Panc1 (cell line): Measurements from ENCODE around the gene NUDT2. TPM values are rescaled to one million over a fixed set of nuclear protein-coding genes. Genes with fewer than 3 reads are reported as not detected.
"Not testable (repeated sequence)": the region's sequence is repeated elsewhere in the genome, so short reads cannot be mapped to it uniquely, and the experiment has no call there.

ENCODE experiments used
- ATAC-seq: fragments of 200-7000 bp; cut with Tn5 transposase; 2 replicates; pipeline ENCODE4 v1.9.1; 2020; ENCODE audit warnings: mild to moderate bottlenecking, moderate library complexity
- BruUV-seq: library from RNA; stranded (reverse); fragments of 400-500 nt; replicated peaks from 2 replicates; lab custom pipeline; 2021; lab: Mats Ljungman, UMichigan
- CTCF ChIA-PET: fragments of 300-600 bp; sonication (Branson Sonifier 250); formaldehyde crosslinking; loops from one replicate; lab custom pipeline; 2022; ENCODE audit warnings: antibody characterized with exemption; lab: Charles Lee
- POLR2A ChIA-PET: fragments of 300-600 bp; sonication (Branson Sonifier 250); formaldehyde crosslinking; loops from one replicate; lab custom pipeline; 2022; ENCODE audit warnings: antibody characterized with exemption; lab: Charles Lee
- DNase-seq: peaks from one replicate; pipeline ENCODE4 v3.0.0-alpha.2; 2010; ENCODE audit warnings: low read depth, low spot score
- H3K27ac ChIP-seq: 2 replicates; pipeline ENCODE4 v1.5.1; 2011; ENCODE audit warnings: mild to moderate bottlenecking, low read length, inconsistent platforms
- H3K27me3 ChIP-seq: fragments of 200-500 bp; sonication (Bioruptor generic); 2 replicates; pipeline ENCODE4 v1.6.0; 2014; ENCODE audit warnings: low read length, inconsistent platforms; ENCODE audit not compliant: control insufficient read depth, insufficient read depth
- H3K36me3 ChIP-seq: fragments of 200-500 bp; sonication (Bioruptor generic); 2 replicates; pipeline ENCODE4 v1.5.1; 2014; ENCODE audit warnings: inconsistent platforms, mild to moderate bottlenecking, low read length, moderate library complexity; ENCODE audit not compliant: control insufficient read depth, insufficient read depth
- H3K4me1 ChIP-seq: 2 replicates; pipeline ENCODE4 v1.5.1; 2011; ENCODE audit warnings: inconsistent platforms, mild to moderate bottlenecking, low read length, moderate library complexity; ENCODE audit not compliant: control insufficient read depth, insufficient read depth
- H3K4me3 ChIP-seq, 2 experiments: 2 replicates each; pipeline ENCODE4 v1.5.1; 2011 to 2012; ENCODE audit warnings: low read depth in 2 of 2, low read length in 2 of 2, mild to moderate bottlenecking in 2 of 2, inconsistent platforms in 1 of 2, moderate library complexity in 1 of 2
- H3K9me3 ChIP-seq: fragments of 200-500 bp; sonication (Bioruptor generic); 2 replicates; pipeline ENCODE4 v1.5.1; 2014; ENCODE audit warnings: low read depth, mild to moderate bottlenecking, inconsistent platforms, low read length, moderate library complexity; ENCODE audit not compliant: control insufficient read depth, insufficient read depth
- CTCF ChIP-seq: fragments of 450-650 bp; IDR thresholded peaks from 2 replicates; pipeline ENCODE4 v1.5.1; 2017; ENCODE audit warnings: mild to moderate bottlenecking
- POLR2AphosphoS5 ChIP-seq: IDR thresholded peaks from 2 replicates; pipeline ENCODE4 v1.6.1; 2012; ENCODE audit warnings: mild to moderate bottlenecking, low read depth, low read length, moderate library complexity
- REST ChIP-seq, 2 experiments: IDR thresholded peaks; 2 replicates each; pipeline ENCODE4 v1.6.1; 2011 to 2012; ENCODE audit warnings: low read depth in 2 of 2, control low read depth in 1 of 2, low read length in 1 of 2, mild to moderate bottlenecking in 1 of 2, moderate library complexity in 1 of 2; ENCODE audit not compliant: insufficient read depth in 1 of 2
- SIN3A ChIP-seq: IDR thresholded peaks from 2 replicates; pipeline ENCODE4 v1.6.1; 2012; ENCODE audit warnings: low read depth, mild to moderate bottlenecking, low read length, moderate library complexity, borderline replicate concordance; ENCODE audit not compliant: insufficient read depth
- TCF7L2 ChIP-seq: IDR thresholded peaks from 2 replicates; pipeline ENCODE4 v1.6.1; 2011; ENCODE audit warnings: mild to moderate bottlenecking, low read depth, low read length, inconsistent platforms
- in situ Hi-C: cut with HindIII; loops from 2 replicates; pipeline ENCODE4 v1.10.0; 2016; ENCODE audit warnings: low sequenced_read_pairs, low pct_unique_long_range_greater_than_20kb
- intact Hi-C: fragments of 100-400 bp; cut with micrococcal nuclease; formaldehyde crosslinking; loops from one replicate; pipeline ENCODE4 v1.10.0; 2022; ENCODE audit not compliant: unreplicated experiment
- total RNA-seq: library from RNA; stranded (reverse); gene quantifications from one replicate; pipeline ENCODE4 v1.2.1, GENCODE V29; 2021; ENCODE audit not compliant: unreplicated experiment

Gene NUDT2
- total RNA-seq, 1 experiment from 2014 or later, result 36.2 TPM

DNA sequence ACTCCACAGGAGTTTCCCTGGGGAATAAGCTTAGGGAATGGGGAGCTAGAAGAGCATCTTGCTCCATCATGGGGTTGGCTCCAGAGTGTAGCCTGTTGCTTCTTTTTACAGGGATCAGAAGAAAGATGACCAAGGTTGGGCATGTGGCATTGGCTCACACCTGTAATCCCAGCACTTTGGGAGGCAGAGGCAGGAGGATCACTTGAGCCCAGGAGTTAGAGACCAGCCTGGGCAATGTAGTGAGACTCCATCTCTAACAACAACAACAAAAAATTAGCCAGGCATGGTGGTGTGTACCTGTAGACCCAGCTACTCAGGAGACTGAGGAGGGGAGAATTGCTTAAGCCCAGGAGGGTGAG is 18.4 kb downstream of the NUDT2 start:
- in situ Hi-C loops (no loop called here), intact Hi-C loops (no loop called here)
- TF ChIP-seq CTCF (no peak), SIN3A (no peak), TCF7L2 (no peak), POLR2AphosphoS5 (no peak), REST (IDR thresholded peaks at IDR 0.05; ENCODE audit: insufficient read depth in 1 of 2, low read depth in 2 of 2, low read length in 1 of 2) (no peak)
- Histone ChIP-seq H3K36me3 (no peaks in the 10 kb centered on the region), H3K4me3 (no peak overlapping the region), H3K27me3 (no peaks in the 10 kb centered on the region), H3K4me1 (no peaks in the 10 kb centered on the region), H3K27ac (no peak overlapping the region), H3K9me3 (no peaks in the 10 kb centered on the region)
- 0 out of 2 replicates have a peak, but pooled peaks have one; percentile 15 for ATAC-seq
- POLR2A ChIA-PET, result no interaction called here
- CTCF ChIA-PET, result interaction anchor here (0.7 kb wide), 1 partner anchor 32 kb away, joined by 6 read pairs; no protein-coding TSS in a partner anchor
- no peak for DNase-seq
- BruUV-seq, result no TSS peak

- in situ Hi-C loops (no loop called here), intact Hi-C loops (no loop called here)
- POLR2A ChIA-PET, result no interaction called here
Measured at GRCh38 chr9:34349324-34349723, 20.0 kb downstream of the NUDT2 start.

GRCh38 chr9:34352122-34352652 is 22.8 kb downstream of the NUDT2 start:
- POLR2A ChIA-PET, result interaction anchor here (0.6 to 0.7 kb wide), 2 partner anchors 23 to 287 kb away, joined by 5 to 6 read pairs; no protein-coding TSS in a partner anchor
- BruUV-seq, ATAC-seq, H3K9me3 ChIP-seq, H3K27ac ChIP-seq, DNase-seq, H3K36me3 ChIP-seq, H3K4me3 ChIP-seq, H3K27me3 ChIP-seq, intact Hi-C loops, in situ Hi-C loops, H3K4me1 ChIP-seq: not testable (repeated sequence)
- CTCF ChIA-PET, result interaction anchor here (0.7 kb wide), 3 partner anchors 166 to 642 kb away, joined by 3 to 6 read pairs (median 5); no protein-coding TSS in a partner anchor

More at GRCh38 chr9:34349324-34349723, 20.0 kb downstream of the NUDT2 start:
- TF ChIP-seq TCF7L2, result no peak
- TF ChIP-seq SIN3A, result no peak
- no peak for TF ChIP-seq CTCF
- TF ChIP-seq POLR2AphosphoS5, result no peak
- Histone ChIP-seq H3K4me1 (no peaks in the 10 kb centered on the region), H3K9me3 (no peaks in the 10 kb centered on the region), H3K27me3 (no peaks in the 10 kb centered on the region), H3K4me3 (no peak overlapping the region), H3K36me3 (no peaks in the 10 kb centered on the region), H3K27ac (no peak overlapping the region)
- no TSS peak for BruUV-seq
- CTCF ChIA-PET, result no interaction called here
- DNase-seq (no peak), ATAC-seq (no peak)

DNA sequence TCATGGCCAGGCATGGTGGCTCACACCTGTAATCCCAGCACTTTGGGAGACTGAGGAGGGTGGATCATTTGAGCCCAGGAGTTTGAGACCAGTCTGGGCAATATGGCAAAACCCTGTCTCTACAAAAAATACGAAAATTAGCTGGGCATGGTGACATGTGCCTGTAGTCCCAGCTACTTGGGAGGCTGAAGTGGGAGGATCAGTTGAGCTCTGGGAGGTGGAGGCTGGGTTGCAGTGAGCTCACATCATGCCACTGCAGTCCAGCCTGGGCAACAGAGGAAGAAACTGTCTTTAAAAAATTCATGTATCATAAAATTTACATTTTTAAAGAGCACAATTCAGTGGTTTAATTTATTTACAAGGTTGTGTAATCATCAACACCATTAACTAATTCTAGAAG is 23.6 kb downstream of the NUDT2 start:
- ATAC-seq, H3K36me3 ChIP-seq, H3K27me3 ChIP-seq, intact Hi-C loops, in situ Hi-C loops, H3K9me3 ChIP-seq, CTCF ChIA-PET, H3K4me3 ChIP-seq, H3K27ac ChIP-seq, BruUV-seq, H3K4me1 ChIP-seq, DNase-seq: not testable (repeated sequence)
- POLR2A ChIA-PET, result interaction anchor here (0.6 to 0.7 kb wide), 2 partner anchors 22 to 288 kb away, joined by 5 to 6 read pairs; no protein-coding TSS in a partner anchor
